DMS 273 (cell line): Measurements from ENCODE around the gene TLCD3A.

Experiments
- DNase-seq: peaks from one replicate; lab custom pipeline; 2025; ENCODE audit not compliant: unreplicated experiment; lab: John Stamatoyannopoulos, UW

Gene TLCD3A

GRCh38 chr17:705863-706262 lies 26.5 kb upstream of the TLCD3A start:
- DNase-seq = no peak

- DNase-seq = no peak
These were observed 24.3 kb upstream of the TLCD3A start for GRCh38 chr17:708132-708531.

GRCh38 chr17:718075-718474 lies 14.3 kb upstream of the TLCD3A start:
- DNase-seq = no peak

GRCh38 chr17:720706-721539 lies 11.5 kb upstream of the TLCD3A start:
- no peak for DNase-seq

- DNase-seq = peak; percentile 41
These were observed 10.9 kb upstream of the TLCD3A start for GRCh38 chr17:721540-721937.

GRCh38 chr17:725084-725483 lies 7.3 kb upstream of the TLCD3A start:
- no peak for DNase-seq

- DNase-seq = no peak
These were observed 6.7 kb upstream of the TLCD3A start for GRCh38 chr17:725746-726145.

GRCh38 chr17:726271-726919 lies 6.0 kb upstream of the TLCD3A start:
- no peak for DNase-seq

GRCh38 chr17:728911-729310 lies 3.5 kb upstream of the TLCD3A start:
- no peak for DNase-seq

- no peak for DNase-seq
These were observed 741 bp upstream of the TLCD3A start for GRCh38 chr17:731644-732066.

GRCh38 chr17:732902-733720 lies 715 bp downstream of the TLCD3A start:
- peak; percentile 42 for DNase-seq

- no peak for DNase-seq
These were observed 1.3 kb downstream of the TLCD3A start for GRCh38 chr17:733743-734142.

GRCh38 chr17:737561-738113 lies 5.2 kb downstream of the TLCD3A start:
- no peak for DNase-seq

- DNase-seq = no peak
These were observed 8.0 kb downstream of the TLCD3A start for GRCh38 chr17:740240-741017.

- no peak for DNase-seq
These were observed 9.9 kb downstream of the TLCD3A start for GRCh38 chr17:742147-742793.

GRCh38 chr17:743139-743538 lies 10.7 kb downstream of the TLCD3A start:
- DNase-seq = no peak

- no peak for DNase-seq
These were observed 12.5 kb downstream of the TLCD3A start for GRCh38 chr17:744937-745336.

GRCh38 chr17:745406-745805 lies 13.0 kb downstream of the TLCD3A start:
- no peak for DNase-seq

GRCh38 chr17:746181-746580 lies 13.8 kb downstream of the TLCD3A start:
- DNase-seq = no peak
